Omental fat pad (tissue), 4 donors: Measurements from ENCODE around the gene SUPT20H. TPM values are rescaled to one million over a fixed set of nuclear protein-coding genes. Genes with fewer than 3 reads are reported as not detected.

Experiments
- ATAC-seq: fragments of 150-250 bp; one replicate; pipeline ENCODE4 v1.9.1; 2016; ENCODE audit warnings: mild to moderate bottlenecking, moderate library complexity; ENCODE audit not compliant: low FRiP score
- DNase-seq: peaks from one replicate; pipeline ENCODE4 v3.0.0-alpha.2; 2019; ENCODE audit warnings: low spot score
- total RNA-seq, 4 donors: library from RNA; depleted of rRNA; stranded (reverse); fragments of >200 nt; gene quantifications; one replicate each; pipeline ENCODE4 v1.1.0, GENCODE V29; 2016
- TF ChIP-seq, protein P1 (sequence below), 3 donors: fragments of 450-650 bp; IDR thresholded peaks; one replicate each; pipeline ENCODE4 v1.5.1; 2016 to 2017; ENCODE audit warnings: antibody characterized with exemption in 3 of 3, mild to moderate bottlenecking in 3 of 3, moderate library complexity in 2 of 3

The SUPT20H gene
- total RNA-seq, 4 donors from 2014 or later = 19.5 to 57.5 (median 31.8) TPM

DNA sequence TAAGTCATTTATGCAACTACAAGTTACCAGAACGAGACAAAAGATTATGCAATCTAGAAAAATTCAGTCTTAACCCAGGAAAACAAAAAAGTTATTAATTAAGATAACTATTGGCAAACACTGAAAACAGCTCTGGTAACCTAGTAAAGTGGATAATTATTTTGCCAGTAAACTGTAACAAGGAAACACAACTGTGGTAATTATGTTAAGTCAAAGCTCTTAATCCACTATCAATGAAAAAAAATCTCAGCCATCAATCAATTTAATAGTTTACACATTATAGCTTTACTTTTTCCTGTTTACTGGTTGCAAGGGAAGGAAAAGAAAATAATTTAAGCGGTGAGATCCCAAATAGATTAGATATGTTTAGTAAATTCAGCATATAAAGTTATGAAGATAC lies 47.7 kb downstream of the SUPT20H start:
- no peak for ATAC-seq
- TF ChIP-seq, protein P1, sequence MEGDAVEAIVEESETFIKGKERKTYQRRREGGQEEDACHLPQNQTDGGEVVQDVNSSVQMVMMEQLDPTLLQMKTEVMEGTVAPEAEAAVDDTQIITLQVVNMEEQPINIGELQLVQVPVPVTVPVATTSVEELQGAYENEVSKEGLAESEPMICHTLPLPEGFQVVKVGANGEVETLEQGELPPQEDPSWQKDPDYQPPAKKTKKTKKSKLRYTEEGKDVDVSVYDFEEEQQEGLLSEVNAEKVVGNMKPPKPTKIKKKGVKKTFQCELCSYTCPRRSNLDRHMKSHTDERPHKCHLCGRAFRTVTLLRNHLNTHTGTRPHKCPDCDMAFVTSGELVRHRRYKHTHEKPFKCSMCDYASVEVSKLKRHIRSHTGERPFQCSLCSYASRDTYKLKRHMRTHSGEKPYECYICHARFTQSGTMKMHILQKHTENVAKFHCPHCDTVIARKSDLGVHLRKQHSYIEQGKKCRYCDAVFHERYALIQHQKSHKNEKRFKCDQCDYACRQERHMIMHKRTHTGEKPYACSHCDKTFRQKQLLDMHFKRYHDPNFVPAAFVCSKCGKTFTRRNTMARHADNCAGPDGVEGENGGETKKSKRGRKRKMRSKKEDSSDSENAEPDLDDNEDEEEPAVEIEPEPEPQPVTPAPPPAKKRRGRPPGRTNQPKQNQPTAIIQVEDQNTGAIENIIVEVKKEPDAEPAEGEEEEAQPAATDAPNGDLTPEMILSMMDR (IDR thresholded peaks at IDR 0.05) = no peak

DNA sequence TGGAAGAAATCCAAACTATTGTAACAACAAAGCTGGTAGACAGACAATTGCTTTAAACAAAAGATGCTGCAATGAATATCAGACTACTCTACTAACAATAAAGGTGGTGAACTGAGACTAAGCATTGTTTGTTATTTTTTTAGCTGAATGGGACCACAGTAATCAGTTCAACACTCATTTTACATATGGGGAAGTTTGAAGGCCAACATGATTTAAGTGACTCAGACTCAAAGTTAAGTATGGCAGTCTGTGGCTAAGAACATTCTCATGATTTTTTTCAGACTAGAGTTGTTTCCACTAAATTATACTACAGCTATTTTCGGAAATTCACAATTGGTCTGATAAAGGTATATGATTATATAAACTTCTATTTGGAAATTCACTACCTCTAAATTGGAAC lies 48.5 kb downstream of the SUPT20H start:
- TF ChIP-seq, protein P1 (IDR thresholded peaks at IDR 0.05) = no peak
- DNase-seq = no peak
- ATAC-seq = no peak

More for the DNA sequence above, 47.7 kb downstream of the SUPT20H start:
- no peak for DNase-seq

DNA sequence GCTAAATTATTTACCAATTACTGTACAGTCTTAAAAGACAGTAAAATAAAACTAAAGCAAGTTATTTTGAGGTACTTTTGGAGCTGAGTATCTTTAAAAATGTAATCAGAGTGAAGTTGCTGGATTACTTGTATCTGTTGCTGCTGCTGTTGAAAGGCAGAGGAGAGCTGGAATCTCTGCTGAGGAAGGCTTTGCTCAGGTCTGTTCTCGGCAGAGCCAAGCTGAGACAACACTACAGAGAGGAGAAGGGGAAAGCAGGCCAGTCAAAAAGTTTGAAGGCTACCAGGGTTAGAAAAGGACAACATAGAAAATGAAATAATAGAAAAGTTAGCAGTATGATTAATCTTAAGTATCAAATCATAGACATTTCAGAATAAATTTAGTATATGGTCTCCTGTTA lies 49.1 kb downstream of the SUPT20H start:
- TF ChIP-seq, protein P1 (IDR thresholded peaks at IDR 0.05) = no peak
- ATAC-seq (no peak), DNase-seq (no peak)

DNA sequence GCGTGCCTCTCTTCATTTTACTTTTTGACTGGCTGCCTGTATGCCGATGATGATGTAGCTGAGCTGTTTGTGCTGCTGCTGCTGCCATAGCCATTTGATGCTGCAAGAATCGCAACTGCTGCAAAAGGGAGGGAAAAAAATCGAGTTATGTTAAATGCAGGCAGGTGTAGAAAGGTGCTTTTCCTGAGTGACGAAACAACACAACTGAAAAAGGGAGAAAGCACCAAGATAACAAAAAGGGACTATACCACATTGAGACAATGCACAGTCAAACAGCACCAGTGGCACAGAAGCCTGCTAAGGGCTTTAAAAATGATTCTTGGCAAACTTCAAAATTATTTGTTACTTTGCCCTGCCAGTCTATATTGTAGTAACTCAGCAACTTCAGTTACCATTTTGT lies 49.8 kb downstream of the SUPT20H start:
- DNase-seq = no peak

DNA sequence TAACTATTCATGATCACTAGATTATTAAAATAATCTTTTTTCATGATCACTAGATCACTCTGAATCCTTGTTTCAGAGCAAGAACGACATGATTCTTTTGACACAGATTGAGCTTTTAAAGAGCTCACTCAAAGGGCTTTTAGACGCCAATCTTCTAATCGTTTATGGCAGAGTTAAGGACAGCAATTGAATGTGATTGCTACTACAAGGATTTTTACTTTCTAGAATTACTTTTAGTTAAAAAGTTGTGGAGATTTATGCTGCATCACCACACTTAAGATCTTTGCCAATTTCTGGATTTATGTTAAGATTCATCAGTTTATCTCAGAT lies 57.6 kb downstream of the SUPT20H start:
- DNase-seq (no peak), ATAC-seq (no peak)
- TF ChIP-seq, protein P1 (IDR thresholded peaks at IDR 0.05) = no peak

More for the DNA sequence above, 49.8 kb downstream of the SUPT20H start:
- TF ChIP-seq, protein P1 (IDR thresholded peaks at IDR 0.05) = no peak
- no peak for ATAC-seq

DNA sequence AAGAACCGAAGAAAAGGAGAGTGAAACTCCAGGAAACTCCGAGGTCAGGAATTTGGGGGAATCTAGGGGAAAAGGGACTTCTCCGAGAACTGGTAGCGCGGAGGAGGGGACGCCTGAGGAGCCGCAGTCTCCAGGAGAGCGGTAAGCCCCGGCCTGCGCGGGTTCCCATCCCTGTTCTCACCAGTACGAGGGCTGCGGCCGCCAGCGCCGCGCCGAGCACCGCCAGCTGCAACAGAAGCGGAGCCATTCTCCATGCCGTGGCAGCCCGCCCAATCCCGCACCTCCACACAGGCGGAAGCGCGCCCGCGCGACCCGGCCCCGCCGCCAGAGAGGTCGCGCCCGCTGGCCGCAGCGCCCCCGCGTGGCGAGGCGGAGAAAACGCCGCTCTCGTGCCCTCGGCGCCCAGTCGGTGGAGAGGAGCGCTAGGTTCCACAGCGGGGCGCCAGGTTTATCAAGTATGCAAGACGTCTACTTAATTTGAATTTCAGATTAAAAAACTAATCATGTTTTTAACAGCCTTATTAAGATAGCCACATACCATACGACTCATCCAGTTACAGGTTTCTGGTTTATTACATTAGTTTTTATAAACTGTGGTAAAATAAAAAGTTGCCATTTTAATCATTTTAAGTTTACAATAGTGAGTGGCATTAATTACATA lies 60.3 kb downstream of the SUPT20H start, which contains the start of gene ALG5:
Gene ALG5, minus strand, starts transcription at position 287 of the 661 bp plus-strand sequence. Its CDS starts 40 bp downstream, at position 247.
- DNase-seq (peak; percentile 66), ATAC-seq (peak; percentile 92)
- TF ChIP-seq, protein P1 (IDR thresholded peaks at IDR 0.05) = peak in 2 of 3 donors; percentile 71 to 95

DNA sequence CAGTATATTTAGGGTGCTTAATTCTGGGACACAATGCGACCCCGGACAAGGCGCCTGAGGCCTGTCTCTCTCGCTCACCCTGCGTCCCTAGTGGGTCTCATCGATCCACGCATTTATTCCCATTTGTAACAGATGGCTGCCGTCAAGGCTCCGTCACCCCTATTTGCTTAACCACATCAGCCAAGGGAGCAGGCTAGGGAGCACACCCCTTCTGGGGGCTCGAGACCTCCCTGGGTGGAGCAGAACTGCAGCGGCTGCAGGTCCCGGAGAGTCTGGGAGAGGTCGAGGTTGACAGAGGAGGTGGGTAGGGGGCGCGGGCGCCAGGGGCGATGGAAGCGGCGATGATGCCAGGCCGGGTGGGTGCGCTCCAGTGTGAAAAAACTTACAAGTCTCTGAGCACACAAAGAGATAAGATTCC lies 60.9 kb downstream of the SUPT20H start:
- TF ChIP-seq, protein P1 (IDR thresholded peaks at IDR 0.05) = no peak
- ATAC-seq = no peak
- no peak for DNase-seq
